ENCODE results near the gene ABCA4. TPM values are rescaled to one million over a fixed set of nuclear protein-coding genes. Genes with fewer than 3 reads are reported as not detected.

ABCA4 gene
- total RNA-seq, 1 donor from 2014 or later: 1.7 TPM

DNA sequence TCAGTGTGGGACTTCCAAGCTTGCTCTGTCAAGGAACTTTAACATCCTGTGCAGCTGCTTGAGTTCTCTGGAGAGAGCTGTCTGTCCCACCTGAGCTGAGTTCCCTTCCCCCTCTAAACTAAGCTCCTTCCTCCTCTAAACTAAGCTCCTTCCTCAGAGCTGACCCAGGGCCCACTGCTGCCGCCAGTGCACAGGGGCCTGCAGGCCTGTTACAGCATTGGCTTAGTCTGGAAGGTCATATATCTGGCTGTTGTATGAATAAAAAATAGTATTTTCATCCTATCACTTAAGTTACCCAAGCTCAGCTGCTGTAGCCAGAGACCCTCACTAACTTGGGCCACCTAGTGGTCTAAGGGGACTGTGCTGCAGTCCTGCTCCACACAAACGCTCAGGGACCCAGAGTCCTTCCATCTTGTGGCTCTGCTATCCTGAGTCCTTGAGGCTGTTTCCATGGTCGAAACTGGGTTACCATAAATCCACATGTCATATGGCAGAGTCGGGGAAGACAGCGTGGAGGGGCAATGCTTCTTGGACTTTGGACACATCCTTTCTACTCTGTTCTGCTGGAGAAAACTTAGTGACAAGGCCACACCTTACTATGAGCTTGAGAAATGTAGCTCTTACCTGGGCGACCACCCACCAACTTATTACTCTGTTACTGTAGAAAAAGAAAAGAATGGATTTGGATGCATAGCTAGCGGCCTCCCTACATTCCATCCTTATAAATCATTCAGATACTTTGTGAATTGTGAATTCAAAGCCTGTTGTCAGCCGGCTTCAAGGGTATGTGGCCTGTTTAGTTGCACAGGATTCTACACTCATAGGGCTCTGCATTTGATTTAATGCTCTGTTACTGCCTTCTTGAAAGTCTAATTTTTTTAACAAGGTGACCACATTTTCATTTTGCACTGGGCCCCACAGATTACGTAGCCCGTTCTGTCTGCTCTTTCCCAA lies 140.4 kb downstream of the ABCA4 start:
- DNase-seq (ENCODE audit: low read depth, low spot score): no peak

DNA sequence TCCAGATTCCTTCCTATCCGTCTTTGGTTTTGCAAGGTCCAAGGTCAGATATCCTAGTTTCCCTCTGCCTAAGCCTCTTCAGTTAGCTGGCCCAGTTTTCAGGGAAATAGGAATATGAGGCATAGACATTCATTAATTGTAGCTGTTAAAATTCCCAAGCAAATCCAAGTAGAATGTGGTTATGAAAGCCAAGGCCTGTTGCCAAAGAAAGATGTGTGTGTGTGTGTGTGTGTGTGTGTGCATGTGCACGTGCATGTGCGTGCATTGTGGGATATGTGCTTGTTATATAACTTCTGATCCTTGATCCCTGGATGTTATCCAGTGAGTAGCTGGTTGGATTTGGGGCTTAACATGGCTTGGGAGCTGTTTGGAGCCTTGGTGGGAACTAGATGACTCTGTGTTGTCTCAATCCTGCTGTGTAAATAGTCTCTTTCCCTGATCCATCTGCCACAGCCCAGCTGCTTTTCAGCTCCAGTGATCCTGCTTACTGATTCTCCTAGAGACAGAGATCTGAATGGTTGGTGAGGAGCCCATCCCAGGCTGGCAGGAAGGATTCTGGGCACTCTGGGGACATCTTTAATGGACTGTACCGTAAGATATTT lies 141.1 kb downstream of the ABCA4 start:
- no peak for DNase-seq (ENCODE audit: low read depth, low spot score)

DNA sequence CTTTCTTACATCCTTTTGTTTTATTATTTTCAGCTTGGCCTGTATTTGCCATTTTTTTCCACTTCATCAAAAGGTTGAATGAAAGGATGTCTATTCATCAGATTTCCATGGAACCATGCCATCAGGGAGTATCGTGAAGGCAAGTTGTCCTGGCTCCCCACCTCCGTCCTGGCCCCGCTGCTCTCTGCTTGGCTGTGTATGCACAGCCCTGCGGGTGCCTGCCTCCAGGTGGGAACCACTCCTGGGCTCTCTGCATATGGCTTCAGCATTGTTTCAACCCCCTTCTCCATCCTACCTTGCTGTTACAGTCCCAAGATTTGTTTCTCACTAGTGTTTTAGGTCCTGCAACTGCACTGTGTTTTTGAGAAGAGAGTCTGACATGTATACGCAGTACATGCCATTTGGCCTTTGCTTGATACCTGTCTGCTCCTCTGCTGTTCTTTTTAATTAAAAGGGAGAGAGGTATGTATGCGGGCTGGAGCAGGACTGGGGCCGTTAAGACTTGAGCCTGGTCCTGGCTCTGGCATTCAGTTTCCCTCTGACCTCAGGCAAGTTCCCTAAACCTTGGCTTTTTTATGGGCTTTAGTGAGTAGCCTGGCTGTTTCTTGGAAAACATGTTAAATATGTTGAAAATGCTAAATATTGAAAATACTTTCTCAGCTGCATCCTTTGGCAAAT lies 141.8 kb downstream of the ABCA4 start:
- DNase-seq (ENCODE audit: low read depth, low spot score): no peak

DNA sequence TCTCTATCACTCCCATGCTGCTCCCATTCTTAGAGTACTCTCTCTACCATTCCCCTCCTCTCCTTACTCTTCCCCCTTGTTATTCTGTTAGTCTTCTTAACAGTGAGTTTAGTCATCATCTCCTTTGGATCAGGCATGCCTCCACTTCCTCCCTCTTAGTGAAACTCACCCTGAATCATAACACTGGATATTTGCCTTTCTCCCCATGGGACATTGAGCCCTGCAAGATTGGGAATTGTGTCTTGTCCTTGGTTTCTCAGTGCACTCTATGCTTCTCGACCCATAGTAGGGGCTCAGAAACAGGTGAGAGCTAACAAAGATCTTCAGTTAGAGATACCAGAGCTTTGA lies 143.4 kb downstream of the ABCA4 start:
- DNase-seq (ENCODE audit: low read depth, low spot score): no peak

DNA sequence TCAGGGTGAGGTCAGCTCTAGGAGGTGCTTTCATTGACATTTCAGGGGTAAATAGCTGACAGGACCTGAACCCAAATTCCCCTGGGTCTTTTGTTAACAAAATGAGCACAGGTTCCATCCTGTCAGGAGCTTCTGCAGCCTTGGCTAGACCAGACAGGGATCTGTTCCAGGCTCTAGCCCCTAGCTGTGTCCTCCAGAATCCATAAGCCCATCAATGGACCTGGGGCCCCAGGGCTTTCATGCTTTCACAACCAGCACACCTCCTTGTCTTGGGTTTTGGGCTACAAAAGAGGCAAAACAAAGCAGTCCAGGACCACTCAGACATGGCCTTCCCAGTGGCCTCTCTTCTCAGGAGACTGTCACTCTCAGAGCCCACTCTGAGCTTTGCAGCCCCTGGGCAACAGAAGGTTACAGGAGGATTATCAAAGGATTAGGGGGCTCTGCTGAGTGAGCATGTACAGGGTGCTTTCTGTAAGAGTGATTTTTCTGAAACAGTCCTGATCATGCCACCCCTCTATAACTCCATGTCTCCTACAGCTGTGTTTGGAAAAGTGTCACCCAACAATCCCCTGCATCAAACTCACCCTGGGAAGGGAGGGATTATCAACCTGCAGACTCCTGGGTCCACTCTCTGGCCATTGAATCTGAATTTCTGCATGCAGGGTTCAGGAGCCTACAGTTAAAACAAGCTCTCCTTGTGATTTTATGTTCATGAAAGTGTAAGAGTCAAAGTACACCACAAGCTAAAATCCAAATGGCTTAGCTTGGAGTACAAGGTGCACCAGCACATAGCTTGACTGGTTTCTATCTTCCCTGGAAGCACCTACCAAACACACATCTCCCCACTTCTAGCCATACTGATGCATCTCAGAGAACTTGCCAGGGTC lies 144.0 kb downstream of the ABCA4 start:
- DNase-seq (ENCODE audit: low read depth, low spot score): no peak

DNA sequence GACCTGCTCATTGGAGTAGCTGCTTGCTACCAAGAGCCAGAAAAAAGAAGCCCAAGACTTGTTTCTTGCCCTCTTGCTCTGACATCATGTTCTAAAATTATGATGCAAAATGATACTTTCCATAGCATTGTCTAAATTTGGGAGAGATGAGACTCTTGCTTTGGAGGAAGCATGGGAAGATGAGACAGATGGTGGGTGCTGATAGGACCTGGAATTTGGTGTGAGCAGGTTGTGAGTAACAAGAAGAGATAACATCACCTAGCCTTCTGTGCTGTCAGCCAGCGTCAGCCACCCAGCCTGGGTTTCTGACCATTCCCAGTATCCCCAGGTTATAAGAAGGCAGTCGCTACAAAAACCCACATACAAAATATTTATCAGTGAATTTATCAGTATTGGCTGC lies 144.7 kb downstream of the ABCA4 start:
- DNase-seq (ENCODE audit: low read depth, low spot score): no peak

DNA sequence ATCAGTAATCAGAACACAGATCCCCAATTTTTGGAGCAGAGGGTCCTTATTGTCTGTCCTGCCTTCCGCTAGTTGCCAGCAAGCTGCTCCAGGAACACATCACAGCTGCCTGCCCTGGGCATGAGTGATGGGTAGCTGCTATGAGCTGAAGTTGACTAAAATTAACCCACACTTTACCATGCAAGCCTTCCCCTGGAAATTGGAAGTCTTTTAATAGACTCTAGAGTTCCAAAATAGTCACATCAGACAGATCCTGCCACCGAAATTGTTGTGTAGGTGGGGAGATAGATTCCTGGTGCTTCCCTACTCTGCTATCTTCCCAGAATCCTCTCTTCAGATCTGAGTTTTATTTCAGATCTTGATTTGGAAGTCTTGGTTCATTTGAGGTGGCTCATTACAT lies 148.6 kb downstream of the ABCA4 start:
- DNase-seq (ENCODE audit: low read depth, low spot score): no peak

DNA sequence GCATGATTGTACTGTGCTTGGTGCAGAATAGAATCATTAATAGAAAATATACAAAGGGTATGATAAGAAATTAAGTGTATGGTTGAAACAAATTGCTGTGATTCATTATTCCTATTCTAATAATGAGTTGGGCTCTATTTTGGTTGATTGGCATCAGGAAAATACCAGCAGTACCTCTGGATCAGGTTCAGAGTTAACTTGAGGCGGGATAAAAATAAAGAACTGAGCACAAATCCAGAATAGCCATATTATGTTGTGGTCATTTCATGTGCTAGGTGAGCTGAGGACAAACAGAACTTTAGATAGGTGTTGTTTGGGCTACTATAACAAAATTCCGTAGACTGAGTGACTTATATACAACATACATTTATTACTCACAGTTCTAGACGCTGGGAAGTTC lies 151.1 kb downstream of the ABCA4 start:
- DNase-seq (ENCODE audit: low read depth, low spot score): no peak

DNA sequence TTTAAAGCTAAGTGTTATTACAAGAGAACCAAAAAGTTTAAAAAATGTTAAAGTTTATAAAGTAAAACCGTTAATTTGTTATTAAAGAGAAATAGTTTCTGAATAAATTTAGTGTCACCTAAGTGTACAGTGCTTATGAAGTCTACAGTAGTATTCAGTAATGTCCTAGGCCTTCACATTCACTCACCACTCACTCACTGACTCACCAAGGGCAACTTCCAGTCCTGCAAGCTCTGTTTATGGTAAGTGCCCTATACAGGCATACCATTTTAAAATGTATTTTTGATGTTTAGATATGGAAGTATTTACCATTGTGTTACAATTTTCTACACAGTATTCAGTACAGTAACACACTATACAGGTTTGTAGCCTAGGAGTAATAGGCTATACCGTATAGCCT lies 151.6 kb downstream of the ABCA4 start:
- no peak for DNase-seq (ENCODE audit: low read depth, low spot score)

DNA sequence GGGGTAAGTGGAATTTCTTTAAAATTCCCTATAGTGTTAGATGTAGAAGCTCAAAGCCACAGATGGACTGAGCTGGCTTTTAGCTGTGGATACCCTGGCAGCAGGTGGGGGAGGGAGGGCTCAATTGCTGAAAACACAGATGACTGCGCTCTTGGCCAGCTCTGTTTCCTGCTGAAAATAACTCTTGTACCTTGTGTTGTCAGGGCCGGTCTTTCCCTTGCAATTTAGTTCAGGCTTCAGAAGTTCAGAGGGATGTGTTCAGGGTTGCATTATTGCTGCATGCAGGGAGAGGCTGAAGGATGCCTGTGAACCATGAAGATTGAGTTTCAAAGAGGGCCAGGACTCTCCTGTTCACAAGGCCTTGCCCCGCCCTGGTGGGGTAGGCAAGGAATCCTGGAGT lies 153.6 kb downstream of the ABCA4 start:
- no peak for DNase-seq (ENCODE audit: low read depth, low spot score)

DNA sequence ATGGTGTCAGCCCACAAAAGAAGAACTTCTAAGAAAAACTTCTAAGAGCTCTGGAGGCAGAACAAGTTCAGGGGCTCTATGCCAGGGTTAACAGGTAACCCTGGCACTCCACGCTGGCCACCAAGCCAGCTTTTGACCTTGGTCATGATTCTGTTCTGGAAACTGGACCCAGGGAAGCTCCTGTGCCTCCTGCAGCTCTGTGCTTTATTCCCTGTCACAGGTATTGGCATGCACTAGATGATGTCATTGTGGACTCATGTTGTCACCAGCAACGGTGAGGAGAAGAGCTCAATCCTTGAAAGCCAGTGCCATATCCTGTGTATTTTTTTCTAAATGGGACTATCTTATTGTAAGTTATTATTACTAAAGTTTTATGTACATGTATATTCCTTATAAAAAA lies 155.1 kb downstream of the ABCA4 start:
- no peak for DNase-seq (ENCODE audit: low read depth, low spot score)

DNA sequence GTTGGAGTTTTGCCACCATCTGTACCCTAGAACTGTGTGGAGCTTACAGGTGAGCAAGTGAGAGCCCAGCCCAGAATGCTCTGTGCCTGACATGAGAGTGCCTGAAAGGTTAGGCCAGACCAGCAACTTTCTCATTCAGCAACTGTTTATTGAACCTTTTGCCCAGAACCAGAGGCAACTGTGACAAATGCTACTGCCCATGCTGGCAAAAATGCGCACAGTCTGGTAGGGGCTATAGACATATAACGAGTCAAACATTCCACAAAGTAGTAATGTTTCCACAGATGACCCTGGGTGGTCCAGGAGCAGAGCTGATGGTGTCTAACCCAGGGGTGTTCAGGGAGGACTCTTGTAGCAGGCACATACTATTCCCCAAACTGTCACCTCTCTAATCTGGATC lies 155.7 kb downstream of the ABCA4 start:
- DNase-seq (ENCODE audit: low read depth, low spot score): no peak

DNA sequence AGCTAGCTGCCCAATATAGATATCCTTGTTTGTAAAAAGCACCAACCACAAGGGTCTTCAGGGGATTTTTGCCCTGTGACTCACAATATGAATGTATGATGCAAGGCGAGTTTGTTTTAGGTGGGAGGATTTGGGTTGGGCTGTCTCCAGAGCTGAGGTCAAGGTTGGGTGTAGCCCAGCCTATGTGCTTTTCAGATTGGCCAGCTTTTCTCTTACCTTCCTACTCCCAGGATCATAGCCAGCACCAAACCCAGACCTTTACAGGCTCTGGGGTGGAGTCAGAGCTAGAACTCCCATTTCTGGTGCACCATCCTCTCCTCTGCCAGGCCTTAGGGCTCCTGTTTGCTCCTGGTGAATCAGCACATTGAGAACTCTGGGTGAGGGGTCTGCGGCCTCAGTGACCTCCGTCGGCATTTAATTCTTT lies 156.2 kb downstream of the ABCA4 start:
- DNase-seq (ENCODE audit: low read depth, low spot score): no peak

DNA sequence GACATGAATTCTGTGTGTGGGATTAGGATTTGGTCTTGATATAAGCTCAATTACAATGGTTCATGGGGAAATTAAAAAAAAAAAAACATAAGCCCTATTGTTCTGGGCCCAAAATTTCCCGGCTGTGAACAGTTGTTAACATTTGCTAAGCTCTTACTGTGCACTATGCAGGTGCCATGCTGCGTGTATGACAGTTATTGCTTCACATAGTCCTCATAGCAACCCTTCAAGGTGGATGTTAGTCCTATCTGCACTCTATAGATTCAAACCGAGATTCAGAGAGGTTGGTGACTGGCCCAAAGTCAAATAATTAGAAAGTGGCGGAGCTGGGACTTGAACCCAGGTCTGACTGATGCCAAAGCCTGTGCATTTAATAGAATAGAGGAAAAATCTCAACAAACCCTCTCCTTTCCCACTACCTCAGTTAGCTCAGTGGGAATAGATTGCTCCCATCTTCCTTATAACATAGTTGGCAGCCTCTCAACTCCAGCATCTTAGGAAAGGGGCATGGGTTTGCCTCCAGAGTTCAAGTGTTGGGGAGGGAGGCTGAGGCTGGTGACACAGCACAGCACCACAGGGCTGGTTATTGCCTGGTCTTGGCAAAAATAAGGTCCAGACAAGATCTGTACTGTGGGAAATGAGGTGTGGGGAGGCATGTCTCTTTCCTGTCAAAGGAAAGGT lies 156.7 kb downstream of the ABCA4 start:
- no peak for DNase-seq (ENCODE audit: low read depth, low spot score)

DNA sequence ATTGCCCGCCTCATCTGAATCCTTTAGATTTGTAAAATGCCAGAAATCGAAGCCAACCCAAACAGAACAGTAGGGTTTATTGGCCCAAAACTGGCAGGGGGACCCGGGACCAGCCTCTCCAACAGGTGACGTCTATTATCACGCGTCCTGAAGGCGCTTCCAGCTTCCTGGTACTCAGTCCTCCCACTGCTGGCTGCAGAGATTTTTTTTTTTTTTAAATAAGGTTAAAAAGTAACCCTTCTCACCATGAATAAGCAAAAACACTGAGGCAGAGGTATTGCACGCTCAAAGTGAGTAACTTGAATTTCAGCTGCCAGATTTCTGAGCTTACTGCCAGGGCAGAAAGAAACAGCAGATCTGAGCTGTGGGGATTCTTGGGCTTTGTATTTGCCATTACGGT lies 157.4 kb downstream of the ABCA4 start:
- DNase-seq (ENCODE audit: low read depth, low spot score): no peak

DNA sequence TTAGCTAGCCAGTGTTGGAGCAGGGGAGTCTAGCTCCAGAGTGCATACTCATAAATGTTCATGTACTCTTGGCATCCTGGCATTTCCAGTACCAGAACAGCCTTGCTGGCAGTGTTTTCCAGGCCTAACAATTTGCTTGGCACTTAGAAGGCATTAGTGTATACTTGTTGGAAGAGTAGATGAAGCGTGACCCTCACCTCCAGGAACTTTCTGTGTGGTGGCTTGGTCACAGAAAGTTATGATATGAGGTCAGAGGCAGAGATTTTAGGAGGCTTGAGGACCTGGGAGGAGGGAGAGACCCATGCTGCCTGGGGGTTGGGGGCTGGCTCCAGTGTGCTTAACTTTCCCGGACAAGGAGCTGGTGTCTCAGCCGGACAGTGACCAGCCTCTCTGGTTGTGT lies 159.0 kb downstream of the ABCA4 start:
- no peak for DNase-seq (ENCODE audit: low read depth, low spot score)

DNA sequence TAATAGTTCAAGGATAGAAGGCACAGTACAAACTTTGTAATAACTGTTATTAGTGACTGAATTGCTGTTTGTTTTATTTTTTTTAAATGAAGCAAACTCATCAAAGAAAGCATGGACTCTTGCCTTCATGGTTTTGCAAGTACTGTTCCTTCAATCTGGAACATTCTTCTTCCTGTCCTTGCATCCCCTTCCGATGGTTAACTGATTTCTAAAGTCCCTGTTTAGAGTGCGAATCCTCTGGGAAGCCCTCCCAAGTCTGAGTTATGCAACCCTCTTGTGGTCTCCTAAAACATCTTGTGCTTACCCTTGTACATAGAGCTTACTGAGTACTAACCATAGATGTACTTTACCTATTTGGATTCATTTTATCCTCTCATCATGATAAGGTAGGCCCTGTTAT lies 159.5 kb downstream of the ABCA4 start:
- no peak for DNase-seq (ENCODE audit: low read depth, low spot score)

DNA sequence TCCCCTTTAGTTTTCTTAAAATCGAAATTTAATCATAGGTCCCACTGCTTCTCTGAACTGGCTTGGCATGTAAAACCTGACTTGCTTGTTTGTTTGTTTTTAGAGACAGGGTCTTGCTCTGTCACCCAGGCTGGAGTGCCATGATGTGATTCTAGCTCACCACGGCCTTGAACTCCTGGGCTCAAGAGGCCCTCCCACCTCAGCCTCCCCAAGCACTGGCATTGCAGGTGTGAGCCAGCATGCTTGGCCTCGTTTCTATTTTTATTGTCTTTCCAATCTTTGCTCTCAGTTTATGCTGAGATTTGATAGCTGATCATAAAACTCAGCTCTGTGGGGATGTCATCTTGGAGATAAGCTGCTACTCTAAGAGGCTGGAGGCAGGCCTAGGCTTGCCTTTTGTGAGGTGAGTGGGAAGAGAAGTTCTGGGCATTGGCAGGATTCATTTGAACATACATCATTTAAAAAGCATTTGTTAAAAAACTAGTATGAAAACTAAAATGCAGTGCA lies 160.3 kb downstream of the ABCA4 start:
- DNase-seq (ENCODE audit: low read depth, low spot score): no peak

DNA sequence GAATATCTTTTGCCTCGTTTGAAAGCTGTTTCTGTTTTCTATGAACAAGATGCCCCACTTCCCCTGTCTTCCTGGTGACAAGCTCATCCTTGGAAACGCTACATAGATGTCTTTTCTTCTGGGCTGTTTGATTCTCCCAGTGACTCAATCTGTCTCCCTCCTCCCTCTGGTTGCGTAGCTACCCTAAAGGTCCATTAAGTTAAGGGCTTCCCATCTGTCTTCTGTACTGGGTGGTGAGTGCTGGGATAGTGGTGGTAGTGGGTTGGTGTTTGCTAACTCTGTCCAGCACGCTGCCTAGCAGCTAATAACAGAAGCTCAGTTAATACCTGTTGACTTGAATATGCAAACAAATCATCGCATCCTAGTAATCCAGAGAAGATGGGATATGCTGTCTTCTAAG lies 161.5 kb downstream of the ABCA4 start:
- no peak for DNase-seq (ENCODE audit: low read depth, low spot score)

DNA sequence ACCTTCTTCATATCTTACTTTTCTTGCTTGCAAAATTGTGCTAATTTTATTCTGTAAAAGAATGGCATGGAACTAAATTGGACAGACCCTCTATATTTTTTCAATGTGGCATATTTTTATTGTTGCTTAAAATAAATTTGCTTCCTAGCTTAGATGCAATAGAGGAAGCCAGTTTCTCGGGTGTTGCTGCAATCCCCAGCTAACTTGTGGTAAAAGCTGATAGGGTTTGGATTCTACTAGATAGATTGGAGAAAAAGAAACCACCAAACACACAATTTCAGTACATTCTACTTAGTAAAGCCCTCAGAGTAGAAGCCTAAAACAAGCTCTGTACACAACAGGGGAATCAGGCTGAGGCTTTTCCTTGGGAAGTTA lies 162.2 kb downstream of the ABCA4 start:
- no peak for DNase-seq (ENCODE audit: low read depth, low spot score)
